WTC11 (cell line): ENCODE measurements around the gene TMEM187. TPM values are rescaled to one million over a fixed set of nuclear protein-coding genes. Genes with fewer than 3 reads are reported as not detected.

Source experiments
- ATAC-seq: fragments of 200-7000 bp; cut with Tn5 transposase; 2 replicates; pipeline ENCODE4 v1.10.0; 2021; ENCODE audit warnings: mild to moderate bottlenecking, moderate library complexity
- CTCF ChIA-PET: fragments of 300-600 bp; sonication (Branson Sonifier 250); formaldehyde crosslinking; loops from one replicate; lab custom pipeline; 2021; ENCODE audit warnings: antibody characterized with exemption; lab: Charles Lee
- POLR2A ChIA-PET: fragments of 350-600 bp; sonication (Branson Sonifier 250); formaldehyde crosslinking; loops from one replicate; lab custom pipeline; 2021; ENCODE audit warnings: antibody characterized with exemption; lab: Charles Lee
- DNase-seq: peaks from one replicate; pipeline ENCODE4 v3.0.0; 2021; ENCODE audit warnings: low spot score
- H3K27ac Mint-ChIP-seq: 2 replicates; pipeline ENCODE4 v1.8.0; 2021; ENCODE audit warnings: mixed read lengths
- H3K27me3 Mint-ChIP-seq: 2 replicates; pipeline ENCODE4 v1.8.0; 2021; ENCODE audit warnings: low read depth, mild to moderate bottlenecking, moderate library complexity, mixed read lengths
- H3K36me3 Mint-ChIP-seq: 2 replicates; pipeline ENCODE4 v1.8.0; 2021; ENCODE audit warnings: mixed read lengths
- H3K4me1 Mint-ChIP-seq: 2 replicates; pipeline ENCODE4 v1.8.0; 2022; ENCODE audit warnings: mixed read lengths
- H3K4me3 Mint-ChIP-seq: 2 replicates; pipeline ENCODE4 v1.8.0; 2021; ENCODE audit warnings: mild to moderate bottlenecking, moderate library complexity, mixed read lengths
- H3K9me3 Mint-ChIP-seq: 2 replicates; pipeline ENCODE4 v1.8.0; 2021; ENCODE audit warnings: mixed read lengths
- FOXP1 ChIP-seq: sonication (generic); formaldehyde crosslinking; IDR thresholded peaks from 2 replicates; pipeline ENCODE4 v1.8.0; 2022; ENCODE audit warnings: missing genetic modification reagents, mild to moderate bottlenecking, moderate library complexity, borderline replicate concordance
- GABPB1 ChIP-seq: sonication (generic); formaldehyde crosslinking; IDR thresholded peaks from 2 replicates; pipeline ENCODE4 v1.8.1; 2023; ENCODE audit warnings: mild to moderate bottlenecking, missing genetic modification reagents
- GRHL2 ChIP-seq: fragments of 250-450 bp; sonication (Bioruptor Pico); IDR thresholded peaks from 2 replicates; pipeline ENCODE4 v1.8.0; 2022; ENCODE audit warnings: mild to moderate bottlenecking, moderate library complexity; ENCODE audit not compliant: insufficient replicate concordance, severe bottlenecking
- GTF2I ChIP-seq: fragments of 250-450 bp; sonication (Bioruptor Pico); conservative IDR thresholded peaks from 2 replicates; pipeline ENCODE4 v1.4.0; 2021; ENCODE audit warnings: mild to moderate bottlenecking
- JUN ChIP-seq: sonication (generic); formaldehyde crosslinking; IDR thresholded peaks from 2 replicates; pipeline ENCODE4 v1.8.0; 2023; ENCODE audit warnings: mild to moderate bottlenecking, missing genetic modification reagents
- NFATC4 ChIP-seq: fragments of 250-450 bp; sonication (Bioruptor Pico); IDR thresholded peaks from 2 replicates; pipeline ENCODE4 v1.9.0; 2021; ENCODE audit warnings: mild to moderate bottlenecking
- NFE2L1 ChIP-seq: sonication (generic); formaldehyde crosslinking; IDR thresholded peaks from 2 replicates; pipeline ENCODE4 v1.8.1; 2023; ENCODE audit warnings: missing genetic modification reagents
- SP1 ChIP-seq: sonication (generic); formaldehyde crosslinking; conservative IDR thresholded peaks from 2 replicates; pipeline ENCODE4 v1.8.1; 2022; ENCODE audit warnings: missing genetic modification reagents
- ZNF671 ChIP-seq: fragments of 250-450 bp; sonication (Bioruptor Pico); IDR thresholded peaks from 2 replicates; pipeline ENCODE4 v1.8.0; 2021; ENCODE audit warnings: mild to moderate bottlenecking
- total RNA-seq: library from RNA; stranded (reverse); gene quantifications from 3 replicates; pipeline ENCODE4 v1.2.3, GENCODE V29; 2021
- TF ChIP-seq, protein P1 (sequence below): sonication (generic); formaldehyde crosslinking; IDR thresholded peaks from 2 replicates; pipeline ENCODE4 v1.8.0; 2022; ENCODE audit warnings: mild to moderate bottlenecking, missing genetic modification reagents
- TF ChIP-seq, protein P2 (sequence below): sonication (generic); formaldehyde crosslinking; IDR thresholded peaks from 2 replicates; pipeline ENCODE4 v1.8.1; 2023; ENCODE audit warnings: mild to moderate bottlenecking, missing genetic modification reagents, borderline replicate concordance
- TF ChIP-seq, protein P3 (sequence below): sonication (generic); formaldehyde crosslinking; IDR thresholded peaks from 2 replicates; pipeline ENCODE4 v1.8.1; 2023; ENCODE audit warnings: mild to moderate bottlenecking, missing genetic modification reagents
- TF ChIP-seq, protein P4 (sequence below): sonication (generic); formaldehyde crosslinking; IDR thresholded peaks from 2 replicates; pipeline ENCODE4 v1.8.1; 2023; ENCODE audit warnings: mild to moderate bottlenecking, missing genetic modification reagents, moderate library complexity
- TF ChIP-seq, protein P5 (sequence below): fragments of 250-450 bp; sonication (Bioruptor Pico); IDR thresholded peaks from 2 replicates; pipeline ENCODE4 v2.1.2; 2022; ENCODE audit warnings: mild to moderate bottlenecking, moderate library complexity
- TF ChIP-seq, protein P6 (sequence below): sonication (generic); formaldehyde crosslinking; IDR thresholded peaks from 2 replicates; pipeline ENCODE4 v1.8.1; 2023; ENCODE audit warnings: mild to moderate bottlenecking, missing genetic modification reagents

TMEM187 gene
- total RNA-seq, 1 experiment from 2014 or later, result 8.4 TPM

DNA sequence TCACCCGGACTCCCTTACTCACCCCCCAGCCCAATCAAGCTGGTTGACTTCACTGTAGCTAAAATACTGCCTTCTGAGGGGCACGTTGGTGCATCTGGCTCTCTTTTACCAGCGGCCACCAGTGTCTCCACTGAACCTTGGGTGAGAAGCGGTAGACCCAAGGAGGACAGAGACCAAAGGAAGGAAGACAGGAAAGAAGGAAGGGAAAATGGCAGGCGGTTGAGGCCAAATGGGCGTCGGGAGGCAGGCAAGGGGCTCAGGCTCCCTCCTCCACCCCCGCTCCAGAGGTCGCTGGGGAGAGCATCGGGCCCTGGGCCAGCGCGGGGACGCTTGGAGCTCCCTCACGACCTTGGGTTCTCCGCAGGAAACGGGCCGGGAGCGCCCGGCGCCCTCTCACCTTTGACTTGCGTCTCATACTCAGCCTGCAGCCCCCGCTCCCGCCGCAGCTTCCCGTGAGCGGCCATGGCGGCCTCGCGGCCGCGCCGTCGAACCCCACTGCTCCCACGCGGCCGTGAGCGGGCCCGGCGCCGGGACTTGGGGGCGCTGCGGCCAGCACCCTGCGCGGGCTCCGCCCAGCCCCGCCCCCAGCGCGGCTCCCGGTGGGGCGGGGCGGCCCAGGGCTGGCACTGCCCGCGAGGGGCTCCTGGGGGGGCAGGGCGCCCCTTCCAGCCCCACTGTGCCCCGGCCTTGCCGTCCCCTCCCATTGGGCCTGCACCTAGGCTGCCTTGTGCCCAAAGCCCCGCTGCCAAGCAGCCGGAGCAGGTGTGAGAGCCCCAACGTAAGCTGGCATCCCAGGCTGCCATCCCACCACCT lies 46.6 kb upstream of the TMEM187 start, which contains the start of gene ARHGAP4:
TSS of gene ARHGAP4 (minus strand) at position 526 of the 813 bp plus-strand sequence. CDS start at position 464, 62 bp downstream.
- DNase-seq (peak; percentile 31), ATAC-seq (no peak)
- POLR2A ChIA-PET, result interaction anchor here (0.6 to 1.7 kb wide), 10 partner anchors 10 to 242 kb away, joined by 3 to 8 read pairs (median 4); no protein-coding TSS in a partner anchor
- peaks cover 28% of the 10 kb centered on the region for H3K4me1 Mint-ChIP-seq
- TF ChIP-seq NFATC4 (CRISPR knock-in tag), result peak; percentile 79; the same call in 1 of the 2 replicates
- TF ChIP-seq, protein P1, sequence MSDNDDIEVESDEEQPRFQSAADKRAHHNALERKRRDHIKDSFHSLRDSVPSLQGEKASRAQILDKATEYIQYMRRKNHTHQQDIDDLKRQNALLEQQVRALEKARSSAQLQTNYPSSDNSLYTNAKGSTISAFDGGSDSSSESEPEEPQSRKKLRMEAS, result 0 out of 2 replicates have a peak, but pooled peaks have one; percentile 15
- TF ChIP-seq, protein P2, sequence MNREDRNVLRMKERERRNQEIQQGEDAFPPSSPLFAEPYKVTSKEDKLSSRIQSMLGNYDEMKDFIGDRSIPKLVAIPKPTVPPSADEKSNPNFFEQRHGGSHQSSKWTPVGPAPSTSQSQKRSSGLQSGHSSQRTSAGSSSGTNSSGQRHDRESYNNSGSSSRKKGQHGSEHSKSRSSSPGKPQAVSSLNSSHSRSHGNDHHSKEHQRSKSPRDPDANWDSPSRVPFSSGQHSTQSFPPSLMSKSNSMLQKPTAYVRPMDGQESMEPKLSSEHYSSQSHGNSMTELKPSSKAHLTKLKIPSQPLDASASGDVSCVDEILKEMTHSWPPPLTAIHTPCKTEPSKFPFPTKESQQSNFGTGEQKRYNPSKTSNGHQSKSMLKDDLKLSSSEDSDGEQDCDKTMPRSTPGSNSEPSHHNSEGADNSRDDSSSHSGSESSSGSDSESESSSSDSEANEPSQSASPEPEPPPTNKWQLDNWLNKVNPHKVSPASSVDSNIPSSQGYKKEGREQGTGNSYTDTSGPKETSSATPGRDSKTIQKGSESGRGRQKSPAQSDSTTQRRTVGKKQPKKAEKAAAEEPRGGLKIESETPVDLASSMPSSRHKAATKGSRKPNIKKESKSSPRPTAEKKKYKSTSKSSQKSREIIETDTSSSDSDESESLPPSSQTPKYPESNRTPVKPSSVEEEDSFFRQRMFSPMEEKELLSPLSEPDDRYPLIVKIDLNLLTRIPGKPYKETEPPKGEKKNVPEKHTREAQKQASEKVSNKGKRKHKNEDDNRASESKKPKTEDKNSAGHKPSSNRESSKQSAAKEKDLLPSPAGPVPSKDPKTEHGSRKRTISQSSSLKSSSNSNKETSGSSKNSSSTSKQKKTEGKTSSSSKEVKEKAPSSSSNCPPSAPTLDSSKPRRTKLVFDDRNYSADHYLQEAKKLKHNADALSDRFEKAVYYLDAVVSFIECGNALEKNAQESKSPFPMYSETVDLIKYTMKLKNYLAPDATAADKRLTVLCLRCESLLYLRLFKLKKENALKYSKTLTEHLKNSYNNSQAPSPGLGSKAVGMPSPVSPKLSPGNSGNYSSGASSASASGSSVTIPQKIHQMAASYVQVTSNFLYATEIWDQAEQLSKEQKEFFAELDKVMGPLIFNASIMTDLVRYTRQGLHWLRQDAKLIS, result no peak
- TF ChIP-seq FOXP1 (CRISPR knock-in tag), result peak; percentile 51
- no peak for TF ChIP-seq GABPB1 (CRISPR knock-in tag)
- peak; percentile 22; the same call in 1 of the 2 replicates for TF ChIP-seq ZNF671
- peak; percentile 58; the same call in 1 of the 2 replicates for TF ChIP-seq SP1 (CRISPR knock-in tag)
- TF ChIP-seq, protein P3, sequence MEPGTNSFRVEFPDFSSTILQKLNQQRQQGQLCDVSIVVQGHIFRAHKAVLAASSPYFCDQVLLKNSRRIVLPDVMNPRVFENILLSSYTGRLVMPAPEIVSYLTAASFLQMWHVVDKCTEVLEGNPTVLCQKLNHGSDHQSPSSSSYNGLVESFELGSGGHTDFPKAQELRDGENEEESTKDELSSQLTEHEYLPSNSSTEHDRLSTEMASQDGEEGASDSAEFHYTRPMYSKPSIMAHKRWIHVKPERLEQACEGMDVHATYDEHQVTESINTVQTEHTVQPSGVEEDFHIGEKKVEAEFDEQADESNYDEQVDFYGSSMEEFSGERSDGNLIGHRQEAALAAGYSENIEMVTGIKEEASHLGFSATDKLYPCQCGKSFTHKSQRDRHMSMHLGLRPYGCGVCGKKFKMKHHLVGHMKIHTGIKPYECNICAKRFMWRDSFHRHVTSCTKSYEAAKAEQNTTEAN (CRISPR knock-in tag), result 0 out of 2 replicates have a peak, but pooled peaks have one; percentile 56
- TF ChIP-seq NFE2L1 (CRISPR knock-in tag), result peak; percentile 43; the same call in 1 of the 2 replicates
- TF ChIP-seq, protein P4, sequence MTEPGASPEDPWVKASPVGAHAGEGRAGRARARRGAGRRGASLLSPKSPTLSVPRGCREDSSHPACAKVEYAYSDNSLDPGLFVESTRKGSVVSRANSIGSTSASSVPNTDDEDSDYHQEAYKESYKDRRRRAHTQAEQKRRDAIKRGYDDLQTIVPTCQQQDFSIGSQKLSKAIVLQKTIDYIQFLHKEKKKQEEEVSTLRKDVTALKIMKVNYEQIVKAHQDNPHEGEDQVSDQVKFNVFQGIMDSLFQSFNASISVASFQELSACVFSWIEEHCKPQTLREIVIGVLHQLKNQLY (CRISPR knock-in tag), result no peak
- 0 out of 2 replicates have a peak, but pooled peaks have one; percentile 25 for TF ChIP-seq JUN (CRISPR knock-in tag)
- TF ChIP-seq, protein P5, sequence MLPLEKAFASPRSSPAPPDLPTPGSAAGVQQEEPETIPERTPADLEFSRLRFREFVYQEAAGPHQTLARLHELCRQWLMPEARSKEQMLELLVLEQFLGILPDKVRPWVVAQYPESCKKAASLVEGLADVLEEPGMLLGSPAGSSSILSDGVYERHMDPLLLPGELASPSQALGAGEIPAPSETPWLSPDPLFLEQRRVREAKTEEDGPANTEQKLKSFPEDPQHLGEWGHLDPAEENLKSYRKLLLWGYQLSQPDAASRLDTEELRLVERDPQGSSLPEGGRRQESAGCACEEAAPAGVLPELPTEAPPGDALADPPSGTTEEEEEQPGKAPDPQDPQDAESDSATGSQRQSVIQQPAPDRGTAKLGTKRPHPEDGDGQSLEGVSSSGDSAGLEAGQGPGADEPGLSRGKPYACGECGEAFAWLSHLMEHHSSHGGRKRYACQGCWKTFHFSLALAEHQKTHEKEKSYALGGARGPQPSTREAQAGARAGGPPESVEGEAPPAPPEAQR (CRISPR knock-in tag), result no peak
- TF ChIP-seq, protein P6, sequence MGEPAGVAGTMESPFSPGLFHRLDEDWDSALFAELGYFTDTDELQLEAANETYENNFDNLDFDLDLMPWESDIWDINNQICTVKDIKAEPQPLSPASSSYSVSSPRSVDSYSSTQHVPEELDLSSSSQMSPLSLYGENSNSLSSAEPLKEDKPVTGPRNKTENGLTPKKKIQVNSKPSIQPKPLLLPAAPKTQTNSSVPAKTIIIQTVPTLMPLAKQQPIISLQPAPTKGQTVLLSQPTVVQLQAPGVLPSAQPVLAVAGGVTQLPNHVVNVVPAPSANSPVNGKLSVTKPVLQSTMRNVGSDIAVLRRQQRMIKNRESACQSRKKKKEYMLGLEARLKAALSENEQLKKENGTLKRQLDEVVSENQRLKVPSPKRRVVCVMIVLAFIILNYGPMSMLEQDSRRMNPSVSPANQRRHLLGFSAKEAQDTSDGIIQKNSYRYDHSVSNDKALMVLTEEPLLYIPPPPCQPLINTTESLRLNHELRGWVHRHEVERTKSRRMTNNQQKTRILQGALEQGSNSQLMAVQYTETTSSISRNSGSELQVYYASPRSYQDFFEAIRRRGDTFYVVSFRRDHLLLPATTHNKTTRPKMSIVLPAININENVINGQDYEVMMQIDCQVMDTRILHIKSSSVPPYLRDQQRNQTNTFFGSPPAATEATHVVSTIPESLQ (CRISPR knock-in tag), result no peak
- TF ChIP-seq GRHL2 (CRISPR knock-in tag), result no peak
- no peak for TF ChIP-seq GTF2I (CRISPR knock-in tag)
- TF ChIP-seq, all 79 proteins: peak for 8
- H3K27ac Mint-ChIP-seq, result peak within 1 kb of the TSS; percentile 87
- H3K9me3 Mint-ChIP-seq, result no peaks in the 10 kb centered on the region
- H3K4me3 Mint-ChIP-seq, result peak within 1 kb of the TSS; percentile 86
- H3K36me3 Mint-ChIP-seq, result no peaks in the 10 kb centered on the region
- CTCF ChIA-PET, result interaction anchor here (0.5 to 6.9 kb wide), 13 partner anchors 9 to 199 kb away, joined by 3 to 116 read pairs (median 5); partner anchors contain the start of genes NAA10 and RENBP
- H3K27me3 Mint-ChIP-seq, result no peaks in the 10 kb centered on the region
